Stimulated activated CD4-positive, alpha-beta T cell treated with anti-CD3 and anti-CD28 coated beads, Interleukin-1b, Interleukin-23, amount 100 ng/mL, for 48 hours (primary cell): ENCODE measurements around the gene MTIF3.

ENCODE experiments used
- DNase-seq: peaks from one replicate; pipeline ENCODE4 v3.0.0-alpha.2; 2020

MTIF3 gene

GRCh38 chr13:27450921-27451471 lies 632 bp upstream of the MTIF3 start:
- peak; percentile 31 for DNase-seq

DNA sequence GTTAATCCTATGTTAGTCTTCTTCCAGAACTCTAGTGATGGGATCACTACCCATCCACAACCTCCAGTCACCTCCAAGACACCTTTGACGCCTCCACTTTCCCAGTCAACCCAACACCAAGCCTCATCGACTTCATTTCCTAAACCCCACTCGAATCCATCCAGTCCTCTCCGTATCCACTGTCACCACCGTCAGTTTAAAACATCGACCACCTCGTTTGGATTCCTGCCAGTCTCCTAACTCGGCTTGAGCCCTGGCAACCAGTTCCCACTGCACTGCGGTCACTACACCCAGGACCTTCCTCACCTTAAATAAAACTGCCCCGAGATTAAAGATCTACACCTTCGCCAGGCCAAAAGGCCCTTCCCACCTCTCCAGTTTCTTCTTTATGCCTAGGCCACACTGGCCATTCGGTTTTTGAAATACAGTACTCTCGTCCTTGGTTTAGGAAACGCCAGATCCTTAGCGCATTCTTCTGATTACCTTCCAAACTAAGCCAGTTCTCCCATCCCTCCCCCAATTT lies 1.2 kb downstream of the MTIF3 start:
- no peak for DNase-seq

DNA sequence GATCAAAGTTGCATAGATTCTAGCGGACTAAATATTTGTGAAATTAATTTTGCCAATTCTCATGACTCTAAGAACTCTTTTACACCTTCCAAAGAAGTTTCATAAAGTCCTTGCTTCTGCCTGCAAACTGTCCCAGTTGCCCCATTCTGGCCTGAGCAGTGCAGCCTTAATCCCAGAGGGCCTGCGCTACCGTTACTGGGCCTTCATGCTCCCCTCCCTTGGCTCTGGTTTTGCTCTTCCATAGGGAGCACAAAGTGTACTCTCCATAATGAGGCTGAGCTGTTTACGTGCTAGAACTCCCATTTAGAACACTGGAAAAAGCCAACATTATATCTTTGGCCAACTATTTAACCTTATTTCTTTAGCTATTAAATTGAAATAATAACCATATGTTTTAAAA lies 2.1 kb downstream of the MTIF3 start:
- DNase-seq = no peak

- DNase-seq = no peak
These were observed 3.3 kb downstream of the MTIF3 start for GRCh38 chr13:27446986-27447583.

GRCh38 chr13:27442797-27443196 lies 7.6 kb downstream of the MTIF3 start:
- no peak for DNase-seq

GRCh38 chr13:27442071-27442647 lies 8.2 kb downstream of the MTIF3 start:
- DNase-seq = peak; percentile 12

- no peak for DNase-seq
These were observed 10.0 kb downstream of the MTIF3 start for GRCh38 chr13:27440408-27440807.

DNA sequence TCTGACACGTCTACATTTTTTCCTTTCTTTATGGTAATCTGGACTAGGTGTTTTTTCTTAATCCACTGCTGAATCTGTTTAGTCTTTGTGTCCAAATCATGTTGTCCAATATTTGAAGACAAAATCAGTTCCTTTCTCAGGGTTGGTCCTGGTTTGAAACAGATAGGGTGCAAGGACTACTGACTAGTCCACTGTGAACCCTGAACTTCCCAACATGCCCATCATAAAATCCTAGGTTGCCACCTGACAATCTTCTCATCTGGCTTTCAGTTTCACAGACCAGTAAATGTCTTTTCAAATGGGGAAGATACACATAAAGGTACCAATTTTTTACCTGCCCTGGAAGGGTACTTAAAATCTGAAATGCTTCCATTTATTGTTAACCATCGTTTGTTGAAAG lies 13.2 kb downstream of the MTIF3 start:
- no peak for DNase-seq

- DNase-seq = no peak
These were observed 17.7 kb downstream of the MTIF3 start for GRCh38 chr13:27432611-27433210.

- no peak for DNase-seq
These were observed 18.2 kb downstream of the MTIF3 start for GRCh38 chr13:27432180-27432579.

- no peak for DNase-seq
These were observed 22.2 kb downstream of the MTIF3 start for GRCh38 chr13:27428160-27428559.

DNA sequence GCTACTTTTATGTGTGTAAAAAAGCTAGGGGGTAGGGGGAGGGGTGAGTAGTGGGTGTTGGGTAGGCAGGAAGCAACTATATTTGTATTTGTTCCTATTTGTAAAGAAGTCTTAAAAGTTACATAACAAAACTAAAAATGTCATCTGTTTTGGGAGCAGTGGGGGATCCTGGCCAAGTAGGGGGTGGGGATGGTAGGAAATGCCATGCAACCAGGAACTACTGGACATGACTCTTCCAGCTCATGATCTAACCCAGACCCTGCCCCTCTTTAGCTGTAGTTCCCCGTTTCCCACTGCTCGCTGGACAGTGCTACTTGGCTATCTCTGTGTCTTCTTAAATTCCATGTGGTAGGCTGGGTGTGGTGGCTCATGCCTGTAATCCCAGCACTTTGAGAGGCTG lies 22.7 kb downstream of the MTIF3 start:
- no peak for DNase-seq

DNA sequence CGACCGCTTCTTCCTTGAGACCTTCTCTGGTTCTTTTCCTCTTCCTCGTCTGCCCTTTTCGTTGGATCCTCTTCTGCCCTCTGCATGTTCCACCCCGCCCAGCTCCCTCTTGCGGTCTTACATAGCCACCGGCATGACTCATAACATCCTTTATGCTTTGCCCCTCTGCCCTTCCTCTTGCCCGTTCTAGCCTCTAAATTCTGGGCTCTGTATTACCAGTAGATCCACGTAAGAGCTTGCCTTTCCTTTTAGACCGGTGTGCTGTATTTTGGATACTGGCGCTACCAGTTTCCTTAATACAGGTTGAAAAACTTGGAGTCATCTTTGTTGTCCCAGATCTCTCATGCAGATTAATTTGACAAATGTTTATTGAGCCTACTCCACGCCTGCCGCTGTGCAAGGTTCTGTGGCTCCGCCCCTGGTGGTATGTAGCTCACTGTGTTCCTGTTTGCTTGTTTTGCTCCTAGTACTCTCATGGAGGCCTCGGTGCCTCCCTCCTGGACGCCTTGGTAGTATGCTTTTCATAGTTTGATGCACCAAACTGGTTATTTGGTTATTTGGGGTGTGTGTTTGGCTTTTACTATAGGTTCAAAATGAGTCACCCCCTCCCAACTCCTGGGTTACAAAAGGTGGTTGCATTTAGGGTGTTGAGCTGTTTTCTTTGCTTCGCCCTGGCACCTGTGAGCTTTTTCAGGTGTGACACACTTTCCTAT lies 24.3 kb downstream of the MTIF3 start:
- DNase-seq = peak; percentile 74

DNA sequence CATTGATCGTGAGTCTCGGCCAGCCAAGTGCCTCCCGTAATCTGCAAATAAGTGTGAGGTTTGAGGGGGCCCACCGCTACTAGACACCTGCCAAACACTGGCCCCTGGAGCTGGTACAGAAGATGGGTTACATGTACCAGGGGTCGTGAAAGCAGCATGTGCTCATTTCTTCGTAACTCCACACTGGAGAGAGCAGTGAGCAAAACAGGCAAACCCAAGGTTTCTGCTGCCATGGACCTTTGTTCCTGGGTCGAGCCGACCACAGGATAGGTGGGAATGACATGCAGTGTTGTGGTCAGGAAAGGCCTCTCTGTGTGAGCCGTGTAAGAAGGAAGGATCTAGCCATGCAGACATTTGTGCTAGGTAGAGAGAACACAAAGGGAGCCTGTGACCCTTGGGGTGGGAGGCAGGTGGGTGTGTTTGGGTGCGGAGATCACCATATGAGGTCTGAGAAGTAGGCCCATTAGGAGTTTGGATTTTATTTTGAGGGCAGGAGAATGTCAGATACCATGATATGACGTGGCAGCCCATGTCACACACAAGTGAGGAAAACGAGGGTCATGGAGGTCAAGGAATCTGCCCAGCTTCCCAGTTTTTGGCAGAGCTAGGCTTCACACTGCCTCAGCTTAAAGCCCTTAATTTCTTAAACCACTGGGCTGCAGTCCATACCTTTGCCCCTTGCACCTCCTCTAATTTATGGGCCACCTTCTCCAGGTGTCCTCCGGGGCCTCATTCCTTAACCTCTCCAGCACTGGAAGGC lies 25.0 kb downstream of the MTIF3 start:
- no peak for DNase-seq

DNA sequence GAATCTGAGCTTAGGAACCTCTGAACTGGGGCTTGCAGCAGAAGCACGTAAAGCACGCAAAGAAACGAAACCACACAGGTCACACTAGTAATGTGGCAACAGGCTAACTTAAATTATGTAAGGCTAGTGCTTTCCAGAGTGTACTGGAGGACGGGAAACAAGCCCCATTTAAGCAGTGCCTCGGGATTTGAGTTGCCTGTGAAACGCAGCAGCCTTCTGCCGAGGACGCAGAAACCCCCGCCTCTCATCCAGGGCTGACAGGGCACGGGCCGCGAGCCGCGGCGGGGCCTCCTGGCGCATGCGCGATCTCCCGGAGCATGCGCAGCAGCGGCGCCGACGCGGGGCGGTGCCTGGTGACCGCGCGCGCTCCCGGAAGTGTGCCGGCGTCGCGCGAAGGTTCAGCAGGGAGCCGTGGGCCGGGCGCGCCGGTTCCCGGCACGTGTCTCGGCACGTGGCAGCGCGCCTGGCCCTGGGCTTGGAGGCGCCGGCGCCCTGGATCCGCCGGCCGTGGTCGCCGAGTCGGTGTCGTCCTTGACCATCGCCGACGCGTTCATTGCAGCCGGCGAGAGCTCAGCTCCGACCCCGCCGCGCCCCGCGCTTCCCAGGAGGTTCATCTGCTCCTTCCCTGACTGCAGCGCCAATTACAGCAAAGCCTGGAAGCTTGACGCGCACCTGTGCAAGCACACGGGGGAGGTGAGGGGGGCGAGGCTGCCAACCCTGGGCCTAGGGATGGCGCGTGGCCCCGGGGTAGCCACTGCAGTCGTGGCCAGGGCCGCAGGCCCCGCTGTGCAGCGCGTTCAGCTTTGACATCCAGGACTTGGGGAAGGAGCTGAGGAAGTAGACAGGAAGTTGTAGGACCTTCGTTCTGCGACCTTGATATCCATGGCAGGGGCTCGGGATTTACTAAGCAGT lies 25.9 kb downstream of the MTIF3 start, which contains the start of gene GTF3A:
TSS of gene GTF3A (plus strand) at position 374 of the 912 bp plus-strand sequence.
- DNase-seq = peak; percentile 86

- DNase-seq = no peak
These were observed 27.0 kb downstream of the MTIF3 start for GRCh38 chr13:27423333-27423732.

GRCh38 chr13:27421101-27421871 lies 29.1 kb downstream of the MTIF3 start:
- DNase-seq = no peak

GRCh38 chr13:27419328-27419727 lies 31.0 kb downstream of the MTIF3 start:
- DNase-seq = no peak

GRCh38 chr13:27415116-27415515 lies 35.2 kb downstream of the MTIF3 start:
- no peak for DNase-seq

- no peak for DNase-seq
These were observed 39.0 kb downstream of the MTIF3 start for GRCh38 chr13:27411341-27411740.

- no peak for DNase-seq
These were observed 41.4 kb downstream of the MTIF3 start for GRCh38 chr13:27409013-27409412.
